IMR-90 (cell line): Measurements from ENCODE around the gene CIITA. TPM values are rescaled to one million over a fixed set of nuclear protein-coding genes. Genes with fewer than 3 reads are reported as not detected.

Source experiments
- ATAC-seq: fragments of 200-7000 bp; cut with Tn5 transposase; 2 replicates; pipeline ENCODE4 v1.9.1; 2020; ENCODE audit warnings: low read depth, mild to moderate bottlenecking, moderate library complexity
- BruUV-seq: library from RNA; stranded (reverse); fragments of 400-500 nt; replicated peaks from 2 replicates; lab custom pipeline; 2021; lab: Mats Ljungman, UMichigan
- CTCF ChIA-PET: fragments of 300-600 bp; formaldehyde crosslinking; extraction: SDS; loops from one replicate; lab custom pipeline; 2021; ENCODE audit warnings: antibody characterized with exemption; lab: Yijun Ruan, JAX
- POLR2A ChIA-PET: fragments of 300-600 bp; sonication (Branson Sonifier 250); formaldehyde crosslinking; loops from one replicate; lab custom pipeline; 2022; ENCODE audit warnings: antibody characterized with exemption; ENCODE audit not compliant: unreplicated experiment; lab: Charles Lee
- DNase-seq: peaks from one replicate; pipeline ENCODE4 v3.0.0; 2013
- H2AFZ ChIP-seq: replicated peaks from 2 replicates; pipeline ENCODE3; 2013; ENCODE audit warnings: low read length, mild to moderate bottlenecking; ENCODE audit not compliant: poor library complexity
- H2AK5ac ChIP-seq: 2 replicates; pipeline ENCODE4 v1.6.1; 2013; ENCODE audit warnings: low read depth, low read length, inconsistent platforms
- H2AK9ac ChIP-seq: replicated peaks from 2 replicates; pipeline ENCODE3; 2013; ENCODE audit warnings: mild to moderate bottlenecking, low read depth, low read length, moderate library complexity; ENCODE audit not compliant: poor library complexity
- H2BK120ac ChIP-seq: 2 replicates; pipeline ENCODE4 v1.6.1; 2013; ENCODE audit warnings: low read depth, low read length, inconsistent platforms
- H2BK15ac ChIP-seq: 3 replicates; pipeline ENCODE4 v1.6.1; 2013; ENCODE audit warnings: low read depth, low read length, inconsistent platforms
- H2BK20ac ChIP-seq: 2 replicates; pipeline ENCODE4 v1.6.1; 2013; ENCODE audit warnings: low read depth, mild to moderate bottlenecking, inconsistent platforms, low read length, moderate library complexity
- H2BK5ac ChIP-seq: 2 replicates; pipeline ENCODE4 v1.6.1; 2013; ENCODE audit warnings: mild to moderate bottlenecking, low read depth, low read length, inconsistent platforms; ENCODE audit not compliant: poor library complexity, severe bottlenecking
- H3K14ac ChIP-seq: replicated peaks from 2 replicates; pipeline ENCODE4 v1.6.1; 2013; ENCODE audit warnings: low read depth, low read length, inconsistent platforms
- H3K18ac ChIP-seq: 2 replicates; pipeline ENCODE4 v1.6.1; 2013; ENCODE audit warnings: low read depth, low read length, control low read depth
- H3K23ac ChIP-seq: 2 replicates; pipeline ENCODE4 v1.6.1; 2013; ENCODE audit warnings: low read depth, low read length, inconsistent platforms
- H3K27ac ChIP-seq: 2 replicates; pipeline ENCODE4 v1.5.1; 2013; ENCODE audit warnings: mild to moderate bottlenecking, control low read depth, low read length; ENCODE audit not compliant: insufficient read depth
- H3K27me3 ChIP-seq: 2 replicates; pipeline ENCODE4 v1.6.1; 2013; ENCODE audit warnings: low read length; ENCODE audit not compliant: control insufficient read depth, insufficient read depth
- H3K36me3 ChIP-seq: 2 replicates; pipeline ENCODE4 v1.6.1; 2013; ENCODE audit warnings: low read length, mixed read lengths; ENCODE audit not compliant: control insufficient read depth, insufficient read depth
- H3K4ac ChIP-seq: 2 replicates; pipeline ENCODE4 v1.6.1; 2013; ENCODE audit warnings: low read depth, low read length, inconsistent platforms
- H3K4me1 ChIP-seq: 2 replicates; pipeline ENCODE4 v1.6.1; 2013; ENCODE audit warnings: low read length, mixed read lengths; ENCODE audit not compliant: control insufficient read depth, insufficient read depth
- H3K4me2 ChIP-seq: 2 replicates; pipeline ENCODE4 v1.6.1; 2013; ENCODE audit warnings: low read depth, mild to moderate bottlenecking, control low read depth, low read length, moderate library complexity
- H3K4me3 ChIP-seq: 2 replicates; pipeline ENCODE4 v1.5.1; 2013; ENCODE audit warnings: low read depth, mild to moderate bottlenecking, control low read depth, low read length, moderate library complexity; ENCODE audit not compliant: insufficient read depth
- H3K56ac ChIP-seq: 2 replicates; pipeline ENCODE4 v1.6.1; 2013; ENCODE audit warnings: low read length, inconsistent platforms; ENCODE audit not compliant: insufficient read depth; ENCODE audit errors: extremely low read depth
- H3K79me1 ChIP-seq, 2 experiments: 2 replicates each; pipeline ENCODE4 v1.6.1; 2013; ENCODE audit warnings: low read length in 2 of 2, inconsistent platforms in 1 of 2, low read depth in 1 of 2
- H3K9ac ChIP-seq: 2 replicates; pipeline ENCODE4 v1.6.1; 2013; ENCODE audit warnings: low read depth, low read length, control low read depth
- H3K9me1 ChIP-seq: 2 replicates; pipeline ENCODE4 v1.6.1; 2013; ENCODE audit warnings: low read length, inconsistent platforms; ENCODE audit not compliant: insufficient read depth
- H3K9me3 ChIP-seq: 2 replicates; pipeline ENCODE4 v1.6.1; 2013; ENCODE audit warnings: low read length; ENCODE audit not compliant: control insufficient read depth, insufficient read depth
- H4K20me1 ChIP-seq: 2 replicates; pipeline ENCODE4 v1.6.1; 2013; ENCODE audit warnings: low read length, inconsistent platforms; ENCODE audit not compliant: insufficient read depth
- H4K5ac ChIP-seq: 2 replicates; pipeline ENCODE4 v1.6.1; 2013; ENCODE audit warnings: mild to moderate bottlenecking, low read depth, low read length, control low read depth
- H4K8ac ChIP-seq, 2 experiments: 2 replicates each; pipeline ENCODE4 v1.6.1; 2013; ENCODE audit warnings: low read depth in 2 of 2, low read length in 2 of 2, control low read depth in 1 of 2, inconsistent platforms in 1 of 2
- H4K91ac ChIP-seq: 2 replicates; pipeline ENCODE4 v1.6.1; 2013; ENCODE audit warnings: low read depth, low read length, inconsistent platforms; ENCODE audit not compliant: insufficient read depth
- CEBPB ChIP-seq: IDR thresholded peaks from 2 replicates; pipeline ENCODE4 v1.6.1; 2012; ENCODE audit warnings: low read depth, low read length, improper control_type of control experiment
- CHD1 ChIP-seq: IDR thresholded peaks from 2 replicates; pipeline ENCODE4 v1.6.1; 2012; ENCODE audit warnings: low read depth, low read length, improper control_type of control experiment
- CTCF ChIP-seq: conservative IDR thresholded peaks from 2 replicates; pipeline ENCODE4 v1.5.1; 2012; ENCODE audit warnings: mild to moderate bottlenecking, low read depth, low read length, improper control_type of control experiment
- MAFK ChIP-seq: IDR thresholded peaks from 2 replicates; pipeline ENCODE4 v1.6.1; 2012; ENCODE audit warnings: low read depth, low read length, improper control_type of control experiment
- POLR2A ChIP-seq: IDR thresholded peaks from 2 replicates; pipeline ENCODE4 v1.6.1; 2012; ENCODE audit warnings: mild to moderate bottlenecking, low read depth, low read length
- RCOR1 ChIP-seq: IDR thresholded peaks from 2 replicates; pipeline ENCODE4 v1.6.1; 2012; ENCODE audit warnings: mild to moderate bottlenecking, low read length, improper control_type of control experiment; ENCODE audit not compliant: insufficient replicate concordance
- RFX5 ChIP-seq: IDR thresholded peaks from 2 replicates; pipeline ENCODE4 v1.8.0; 2012; ENCODE audit warnings: low read depth, mild to moderate bottlenecking, low read length, moderate library complexity
- WGBS, 2 experiments: methylation state at CpG; one replicate each; pipeline versions ENCODE4 v1.1.5 to v1.1.7; 2013; ENCODE audit warnings: missing lambda C conversion rate in 2 of 2; ENCODE audit not compliant: insufficient read length in 1 of 2; ENCODE audit errors: extremely low coverage in 2 of 2; 5-methylcytosine and 5-hydroxymethylcytosine counted together
- dilution Hi-C: fragments of 300-500 bp; cut with HindIII; formaldehyde crosslinking; loops from one replicate; pipeline ENCODE4 v1.14.3; 2018; ENCODE audit warnings: low sequenced_read_pairs; ENCODE audit not compliant: unreplicated experiment
- in situ Hi-C: fragments of 300-500 bp; cut with MboI; formaldehyde crosslinking; loops from 3 replicates; pipeline ENCODE4 v1.14.3; 2019; ENCODE audit warnings: low sequenced_read_pairs, inconsistent platforms, mixed read lengths
- intact Hi-C: fragments of 100-400 bp; cut with micrococcal nuclease; formaldehyde crosslinking; loops from 2 replicates; pipeline ENCODE4 v1.10.0; 2022
- polyA plus RNA-seq, 3 experiments: library from polyadenylated mRNA; depleted of rRNA; stranded (reverse); fragments of >200 nt; gene quantifications; 2 replicates each; pipeline ENCODE4 v1.2.3, GENCODE V29; 2012; ENCODE audit warnings: low replicate concordance in 1 of 3
- total RNA-seq: library from RNA; depleted of rRNA; stranded (reverse); fragments of >200 nt; gene quantifications from 2 replicates; pipeline ENCODE4 v1.2.3, GENCODE V29; 2012

CIITA gene
- total and polyA plus RNA-seq, 2 of the 4 experiments (the other 2 are of a cell fraction): 0.10 TPM; not detected in 1

- intact Hi-C loops (no loop called here), in situ Hi-C loops (loop anchor here (25.0 kb wide), 1 partner anchor 1815 kb away; no protein-coding TSS in a partner anchor), dilution Hi-C loops (no loop called here)
These were observed 49.9 kb downstream of the CIITA start for GRCh38 chr16:10926867-10927266.

More at GRCh38 chr16:10926867-10927266, 49.9 kb downstream of the CIITA start:
- no peaks in the 10 kb centered on the region for H3K27me3 ChIP-seq
- H2AFZ ChIP-seq: no peak overlapping the region
- no peak overlapping the region for H4K91ac ChIP-seq
- no peak overlapping the region for H3K14ac ChIP-seq
- no TSS peak for BruUV-seq
- H3K4me1 ChIP-seq: peaks cover 5% of the 10 kb centered on the region
- H2BK20ac ChIP-seq: no peak overlapping the region
- H3K4ac ChIP-seq: no peak overlapping the region
- H2AK5ac ChIP-seq: no peak overlapping the region
- DNase-seq (no peak), ATAC-seq (no peak)
- H3K79me1 ChIP-seq: peaks cover 13 to 20% of the 10 kb centered on the region in 2 experiments
- H3K27ac ChIP-seq: no peak overlapping the region
- no peak overlapping the region for H3K56ac ChIP-seq
- H4K20me1 ChIP-seq: peaks cover 20% of the 10 kb centered on the region
- no peak overlapping the region for H4K5ac ChIP-seq
- ChIA-PET CTCF (interaction anchor here (1.0 kb wide), 1 partner anchor 8 kb away, joined by 3 read pairs; no protein-coding TSS in a partner anchor), POLR2A (no interaction called here)
- no peak overlapping the region for H3K9ac ChIP-seq
- H3K18ac ChIP-seq: no peak overlapping the region
- no peak overlapping the region for H2AK9ac ChIP-seq
- peaks cover under 1% of the 10 kb centered on the region; the same call in 1 of the 2 replicates for H3K9me1 ChIP-seq
- H4K8ac ChIP-seq: no peak overlapping the region
- H3K4me3 ChIP-seq: no peak overlapping the region
- WGBS, 2 experiments: 100% methylated on average over 1 of the region's 5 CpGs; no CpG with 5 or more reads in 1 of the 2 experiments
- no peak overlapping the region for H3K4me2 ChIP-seq
- H2BK15ac ChIP-seq: no peak overlapping the region
- H2BK5ac ChIP-seq: no peak overlapping the region
- H2BK120ac ChIP-seq: no peak overlapping the region
- H3K36me3 ChIP-seq: peaks cover 42% of the 10 kb centered on the region
- H3K23ac ChIP-seq: no peak overlapping the region
- TF ChIP-seq RCOR1 (no peak), CHD1 (no peak), MAFK (no peak), POLR2A (no peak), CTCF (no peak), RFX5 (no peak), CEBPB (no peak)
- H3K9me3 ChIP-seq: no peaks in the 10 kb centered on the region
